Left ventricle myocardium inferior (tissue), 1 donor: ENCODE results near the gene CHRNA3. TPM values are rescaled to one million over a fixed set of nuclear protein-coding genes. Genes with fewer than 3 reads are reported as not detected.

ENCODE experiments used
- DNase-seq: peaks from one replicate; pipeline ENCODE4 v3.0.0-alpha.2; 2020
- H3K27ac ChIP-seq: fragments of 200-600 bp; replicated peaks from 2 replicates; pipeline ENCODE4 v1.8.0; 2021
- H3K27me3 ChIP-seq: fragments of 200-600 bp; 2 replicates; pipeline ENCODE4 v1.8.0; 2021; ENCODE audit warnings: low read depth
- H3K36me3 ChIP-seq: fragments of 200-600 bp; 2 replicates; pipeline ENCODE4 v1.8.0; 2021
- H3K4me1 ChIP-seq: fragments of 200-600 bp; 2 replicates; pipeline ENCODE4 v1.8.0; 2021
- H3K4me3 ChIP-seq: fragments of 200-600 bp; 2 replicates; pipeline ENCODE4 v1.8.0; 2021; ENCODE audit warnings: mild to moderate bottlenecking, moderate library complexity
- H3K9me3 ChIP-seq: fragments of 200-600 bp; replicated peaks from 2 replicates; pipeline ENCODE4 v1.8.0; 2021
- intact Hi-C: fragments of 100-400 bp; cut with micrococcal nuclease; formaldehyde crosslinking; loops from one replicate; pipeline ENCODE4 v1.11.0; 2022
- total RNA-seq: library from RNA; stranded (reverse); fragmentation: NEBNext Ultra II Directional; extraction: Animal tissue kit (Norgen Biotek cat#: 25700); gene quantifications from one replicate; pipeline ENCODE4 v1.2.1, GENCODE V29; 2021
- TF ChIP-seq, protein P1 (sequence below): fragments of 200-600 bp; IDR thresholded peaks from 2 replicates; pipeline ENCODE4 v1.8.0; 2021; ENCODE audit warnings: antibody characterized with exemption, mild to moderate bottlenecking, borderline replicate concordance
- donor health status: DM: no; HTN: yes; CAD: no; lungs with severe emphysema.

Gene CHRNA3
- total RNA-seq, 1 donor from 2014 or later: 0.25 TPM

GRCh38 chr15:78625606-78626280, 4.9 kb upstream of the CHRNA3 start:
- TF ChIP-seq, protein P1, sequence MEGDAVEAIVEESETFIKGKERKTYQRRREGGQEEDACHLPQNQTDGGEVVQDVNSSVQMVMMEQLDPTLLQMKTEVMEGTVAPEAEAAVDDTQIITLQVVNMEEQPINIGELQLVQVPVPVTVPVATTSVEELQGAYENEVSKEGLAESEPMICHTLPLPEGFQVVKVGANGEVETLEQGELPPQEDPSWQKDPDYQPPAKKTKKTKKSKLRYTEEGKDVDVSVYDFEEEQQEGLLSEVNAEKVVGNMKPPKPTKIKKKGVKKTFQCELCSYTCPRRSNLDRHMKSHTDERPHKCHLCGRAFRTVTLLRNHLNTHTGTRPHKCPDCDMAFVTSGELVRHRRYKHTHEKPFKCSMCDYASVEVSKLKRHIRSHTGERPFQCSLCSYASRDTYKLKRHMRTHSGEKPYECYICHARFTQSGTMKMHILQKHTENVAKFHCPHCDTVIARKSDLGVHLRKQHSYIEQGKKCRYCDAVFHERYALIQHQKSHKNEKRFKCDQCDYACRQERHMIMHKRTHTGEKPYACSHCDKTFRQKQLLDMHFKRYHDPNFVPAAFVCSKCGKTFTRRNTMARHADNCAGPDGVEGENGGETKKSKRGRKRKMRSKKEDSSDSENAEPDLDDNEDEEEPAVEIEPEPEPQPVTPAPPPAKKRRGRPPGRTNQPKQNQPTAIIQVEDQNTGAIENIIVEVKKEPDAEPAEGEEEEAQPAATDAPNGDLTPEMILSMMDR: no peak
- Histone ChIP-seq H3K9me3 (no peaks in the 10 kb centered on the region), H3K4me3 (no peak overlapping the region), H3K27ac (no peak overlapping the region), H3K4me1 (peaks cover 4% of the 10 kb centered on the region), H3K27me3 (peaks cover 85% of the 10 kb centered on the region), H3K36me3 (no peaks in the 10 kb centered on the region)
- intact Hi-C loops: no loop called here
- DNase-seq: no peak

- Histone ChIP-seq H3K36me3 (no peaks in the 10 kb centered on the region), H3K9me3 (no peaks in the 10 kb centered on the region), H3K4me1 (peaks cover 12% of the 10 kb centered on the region), H3K27ac (no peak overlapping the region), H3K4me3 (no peak overlapping the region), H3K27me3 (peaks cover 93% of the 10 kb centered on the region)
- intact Hi-C loops: no loop called here
- TF ChIP-seq, protein P1: no peak
- no peak for DNase-seq
Measured at GRCh38 chr15:78624651-78625590, 4.1 kb upstream of the CHRNA3 start.

DNA sequence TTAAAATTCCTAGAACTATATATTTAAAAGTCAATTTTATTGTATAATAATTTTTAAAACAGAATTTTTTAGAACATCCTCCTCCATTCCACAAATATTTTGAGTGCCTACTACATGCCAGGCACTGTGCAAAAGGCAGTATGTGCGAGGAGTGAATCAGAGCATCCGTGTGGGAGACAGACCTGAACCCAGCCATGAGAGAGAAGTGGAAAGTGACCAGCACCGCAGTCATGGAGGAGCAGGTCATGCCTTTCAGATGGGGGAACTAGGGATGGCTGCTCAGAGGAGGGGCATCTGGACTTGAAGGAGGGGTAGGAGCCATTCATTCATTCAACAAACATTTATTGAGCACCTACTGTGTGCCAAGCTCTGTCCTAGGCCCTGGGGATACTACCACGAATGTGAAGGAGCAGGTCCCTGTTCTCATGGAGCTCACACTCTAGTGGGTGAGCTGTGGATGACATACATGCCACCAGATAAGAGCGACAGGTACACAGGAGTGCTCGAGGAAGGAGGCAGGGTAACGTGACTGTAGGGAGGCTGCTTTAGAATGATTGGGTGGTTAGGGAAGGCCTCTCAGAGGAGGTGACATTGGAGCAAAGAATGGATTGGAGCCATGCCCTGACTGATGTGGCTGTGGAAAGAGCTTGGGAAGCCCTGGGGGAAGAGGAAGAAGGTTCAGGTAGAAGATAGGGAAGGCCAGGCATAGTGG, 3.1 kb upstream of the CHRNA3 start:
- no peak overlapping the region for H3K27ac ChIP-seq
- peaks cover 93% of the 10 kb centered on the region for H3K27me3 ChIP-seq
- H3K4me3 ChIP-seq: no peak overlapping the region
- H3K36me3 ChIP-seq: no peaks in the 10 kb centered on the region
- intact Hi-C loops: no loop called here
- no peaks in the 10 kb centered on the region for H3K9me3 ChIP-seq
- TF ChIP-seq, protein P1: no peak
- peaks cover 19% of the 10 kb centered on the region for H3K4me1 ChIP-seq
- no peak for DNase-seq

GRCh38 chr15:78621810-78622402, 1.1 kb upstream of the CHRNA3 start:
- TF ChIP-seq, protein P1: no peak
- Histone ChIP-seq H3K27me3 (peaks cover 78% of the 10 kb centered on the region), H3K27ac (no peak overlapping the region), H3K4me1 (peaks cover 24% of the 10 kb centered on the region), H3K9me3 (no peaks in the 10 kb centered on the region), H3K36me3 (no peaks in the 10 kb centered on the region), H3K4me3 (no peak overlapping the region)
- intact Hi-C loops: no loop called here
- DNase-seq: no peak

DNA sequence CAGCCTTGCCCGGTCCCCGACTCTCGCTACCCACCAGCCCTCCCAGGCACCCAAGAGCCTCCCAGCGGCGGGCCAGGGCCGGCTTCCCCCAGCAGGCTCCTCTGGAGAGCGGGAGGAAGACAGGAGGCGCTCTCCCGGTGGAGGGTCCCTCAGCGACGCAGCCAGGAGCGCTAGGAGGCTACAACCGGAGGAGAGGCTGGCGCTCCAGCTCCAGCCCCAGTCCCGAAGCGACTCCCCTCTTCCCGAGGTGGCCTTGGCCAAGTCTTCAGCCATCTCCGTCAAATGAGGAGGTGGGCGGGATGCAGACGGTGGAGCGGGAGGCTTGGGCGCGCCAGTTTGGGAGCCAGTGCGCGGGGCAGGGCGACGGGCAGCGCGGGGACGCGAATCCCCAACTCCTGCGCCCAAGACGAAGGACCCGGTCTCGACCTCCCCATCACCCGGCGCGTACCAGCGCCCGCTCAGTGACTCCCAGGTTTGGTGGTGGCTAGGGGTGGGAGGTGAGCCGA, 722 bp downstream of the CHRNA3 start:
- intact Hi-C loops: no loop called here
- H3K27me3 ChIP-seq: peaks cover 66% of the 10 kb centered on the region
- DNase-seq: no peak

More for the DNA sequence above, 722 bp downstream of the CHRNA3 start:
- Histone ChIP-seq H3K36me3 (no peaks in the 10 kb centered on the region), H3K4me3 (peak overlapping the region; percentile 61), H3K9me3 (no peaks in the 10 kb centered on the region), H3K27ac (no peak overlapping the region), H3K4me1 (peaks cover 24% of the 10 kb centered on the region)
- TF ChIP-seq, protein P1: no peak
